DND-41 (cell line): ENCODE results near the gene THUMPD3.

ENCODE experiments used
- ATAC-seq: fragments of 200-7000 bp; cut with Tn5 transposase; 3 replicates; pipeline ENCODE4 v1.9.1; 2021; ENCODE audit warnings: low read depth; ENCODE audit not compliant: insufficient read depth
- DNase-seq: peaks from one replicate; pipeline ENCODE4 v3.0.0-alpha.2; 2020
- H2AFZ ChIP-seq: 2 replicates; pipeline ENCODE4 v1.6.0; 2012; ENCODE audit warnings: low read depth, low read length
- H3K27ac ChIP-seq: 2 replicates; pipeline ENCODE4 v1.5.1; 2012; ENCODE audit warnings: low read length, inconsistent platforms
- H3K27me3 ChIP-seq: fragments of 200-600 bp; sonication (generic); 2 replicates; pipeline ENCODE4 v1.6.0; 2012; ENCODE audit warnings: low read length, mild to moderate bottlenecking, inconsistent platforms; ENCODE audit not compliant: insufficient read depth, poor library complexity
- H3K36me3 ChIP-seq: 2 replicates; pipeline ENCODE4 v1.5.1; 2012; ENCODE audit warnings: low read length, inconsistent platforms; ENCODE audit not compliant: insufficient read depth
- H3K4me1 ChIP-seq: 2 replicates; pipeline ENCODE4 v1.5.1; 2012; ENCODE audit warnings: mild to moderate bottlenecking, low read length; ENCODE audit not compliant: insufficient read depth
- H3K4me2 ChIP-seq: 2 replicates; pipeline ENCODE4 v1.6.0; 2012; ENCODE audit warnings: mild to moderate bottlenecking, moderate library complexity, low read length, inconsistent platforms; ENCODE audit not compliant: insufficient read depth
- H3K4me3 ChIP-seq, 2 experiments: fragments of 200-600 bp in 1 of 2; shearing (Covaris generic) in 1 of 2; 2 replicates each; pipeline ENCODE4 v1.5.1; 2012 to 2016; ENCODE audit warnings: inconsistent platforms in 2 of 2, low read length in 2 of 2, mild to moderate bottlenecking in 2 of 2, low read depth in 1 of 2, moderate library complexity in 1 of 2
- H3K79me2 ChIP-seq: 2 replicates; pipeline ENCODE4 v1.6.0; 2012; ENCODE audit warnings: low read length, inconsistent platforms; ENCODE audit not compliant: insufficient read depth
- H3K9ac ChIP-seq: 2 replicates; pipeline ENCODE4 v1.6.0; 2012; ENCODE audit warnings: low read depth, mild to moderate bottlenecking, inconsistent platforms, low read length, moderate library complexity
- H3K9me3 ChIP-seq: 2 replicates; pipeline ENCODE4 v1.5.1; 2012; ENCODE audit warnings: low read length, moderate library complexity, mild to moderate bottlenecking, inconsistent platforms; ENCODE audit not compliant: insufficient read depth, severe bottlenecking
- H4K20me1 ChIP-seq: 2 replicates; pipeline ENCODE4 v1.6.0; 2012; ENCODE audit warnings: low read length; ENCODE audit not compliant: insufficient read depth
- EZH2 ChIP-seq: IDR thresholded peaks from 3 replicates; pipeline ENCODE4 v1.6.1; 2012; ENCODE audit warnings: borderline replicate concordance, low read depth, mild to moderate bottlenecking, moderate library complexity, low read length, inconsistent platforms; ENCODE audit not compliant: severe bottlenecking
- TF ChIP-seq, protein P1 (sequence below): IDR thresholded peaks from 2 replicates; pipeline ENCODE4 v1.5.1; 2012; ENCODE audit warnings: borderline replicate concordance, low read length, moderate library complexity, mild to moderate bottlenecking; ENCODE audit not compliant: poor library complexity, severe bottlenecking; ENCODE audit errors: extremely low read depth

THUMPD3 gene

GRCh38 chr3:9430733-9431132, 67.9 kb downstream of the THUMPD3 start:
- DNase-seq, result no peak
- Histone ChIP-seq H3K4me2 (no peak overlapping the region), H3K36me3 (peaks cover 96% of the 10 kb centered on the region), H3K27me3 (no peaks in the 10 kb centered on the region), H3K9me3 (no peaks in the 10 kb centered on the region), H3K27ac (no peak overlapping the region), H3K4me3 (no peak overlapping the region), H3K4me1 (no peaks in the 10 kb centered on the region), H4K20me1 (peaks cover 58% of the 10 kb centered on the region), H3K9ac (no peak overlapping the region), H3K79me2 (peaks cover 84% of the 10 kb centered on the region), H2AFZ (no peak overlapping the region)
- TF ChIP-seq EZH2, result no peak
- TF ChIP-seq, protein P1, sequence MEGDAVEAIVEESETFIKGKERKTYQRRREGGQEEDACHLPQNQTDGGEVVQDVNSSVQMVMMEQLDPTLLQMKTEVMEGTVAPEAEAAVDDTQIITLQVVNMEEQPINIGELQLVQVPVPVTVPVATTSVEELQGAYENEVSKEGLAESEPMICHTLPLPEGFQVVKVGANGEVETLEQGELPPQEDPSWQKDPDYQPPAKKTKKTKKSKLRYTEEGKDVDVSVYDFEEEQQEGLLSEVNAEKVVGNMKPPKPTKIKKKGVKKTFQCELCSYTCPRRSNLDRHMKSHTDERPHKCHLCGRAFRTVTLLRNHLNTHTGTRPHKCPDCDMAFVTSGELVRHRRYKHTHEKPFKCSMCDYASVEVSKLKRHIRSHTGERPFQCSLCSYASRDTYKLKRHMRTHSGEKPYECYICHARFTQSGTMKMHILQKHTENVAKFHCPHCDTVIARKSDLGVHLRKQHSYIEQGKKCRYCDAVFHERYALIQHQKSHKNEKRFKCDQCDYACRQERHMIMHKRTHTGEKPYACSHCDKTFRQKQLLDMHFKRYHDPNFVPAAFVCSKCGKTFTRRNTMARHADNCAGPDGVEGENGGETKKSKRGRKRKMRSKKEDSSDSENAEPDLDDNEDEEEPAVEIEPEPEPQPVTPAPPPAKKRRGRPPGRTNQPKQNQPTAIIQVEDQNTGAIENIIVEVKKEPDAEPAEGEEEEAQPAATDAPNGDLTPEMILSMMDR, result no peak
- no peak for ATAC-seq

GRCh38 chr3:9433627-9434521, 71.0 kb downstream of the THUMPD3 start:
- H3K4me1 ChIP-seq, result no peaks in the 10 kb centered on the region
- no peak overlapping the region for H3K9ac ChIP-seq
- DNase-seq (no peak), ATAC-seq (no peak)
- H3K4me3 ChIP-seq, result no peak overlapping the region
- H3K27ac ChIP-seq, result no peak overlapping the region
- TF ChIP-seq EZH2, result no peak
- TF ChIP-seq, protein P1, result no peak
- no peak overlapping the region for H2AFZ ChIP-seq
- H4K20me1 ChIP-seq, result peaks cover 40% of the 10 kb centered on the region
- H3K36me3 ChIP-seq, result peaks cover 98% of the 10 kb centered on the region
- H3K79me2 ChIP-seq, result peaks cover 75% of the 10 kb centered on the region
- H3K9me3 ChIP-seq, result no peaks in the 10 kb centered on the region
- no peaks in the 10 kb centered on the region for H3K27me3 ChIP-seq
- H3K4me2 ChIP-seq, result no peak overlapping the region

- Histone ChIP-seq H3K27ac (no peak overlapping the region), H3K36me3 (peaks cover 98% of the 10 kb centered on the region), H3K79me2 (peaks cover 74% of the 10 kb centered on the region), H4K20me1 (peaks cover 36% of the 10 kb centered on the region; the same call in 1 of the 2 replicates), H3K27me3 (no peaks in the 10 kb centered on the region), H3K4me1 (no peaks in the 10 kb centered on the region), H3K4me2 (no peak overlapping the region), H3K4me3 (no peak overlapping the region), H3K9me3 (no peaks in the 10 kb centered on the region), H2AFZ (no peak overlapping the region), H3K9ac (no peak overlapping the region)
- DNase-seq (no peak), ATAC-seq (no peak)
- no peak for TF ChIP-seq EZH2
- TF ChIP-seq, protein P1, result no peak
Observed at GRCh38 chr3:9435316-9435715, 72.5 kb downstream of the THUMPD3 start.
